ENCODE results near the gene MAP2K3. TPM values are rescaled to one million over a fixed set of nuclear protein-coding genes. Genes with fewer than 3 reads are reported as not detected.

MAP2K3 gene
- total RNA-seq = 10 to 100 TPM; 46.0 to 75.5 (median 67.1) TPM
- long read RNA-seq, donor 1, transcript MAP2K3-202 (12 exons, 2,303 nt) = major isoform, 61 of 87 reads
- long read RNA-seq, donor 1, transcript MAP2K3-205 (3 exons, 927 nt) = minor isoform, 5 of 87 reads
- long read RNA-seq, donor 1, partial matches to known transcripts = 5 of 87 reads
- long read RNA-seq, donor 1, other reads (novel, unspliced or antisense) = 13 of 87 reads
- long read RNA-seq, donor 2, transcript MAP2K3-202 (12 exons, 2,303 nt) = major isoform, 70 of 92 reads
- long read RNA-seq, donor 2, partial matches to known transcripts = 4 of 92 reads
- long read RNA-seq, donor 2, other reads (novel, unspliced or antisense) = 16 of 92 reads

GRCh38 chr17:21284319-21285163, at the start of gene MAP2K3:
MAP2K3 (plus strand) TSS chr17:21284711; CDS start chr17:21284921, 210 bp downstream.
- DNase-seq (peak; percentile 99 to 100 (median 99)), ATAC-seq (peak; percentile 68)
- intact Hi-C loops (cut with DNase I, micrococcal nuclease) = loop anchor here in 1 of 2 donors (10.0 kb wide), 1 partner anchor 170 kb away; no protein-coding TSS in a partner anchor
- TF ChIP-seq CTCF (IDR thresholded peaks at IDR 0.05) = no peak
- Histone ChIP-seq H3K36me3 (ENCODE audit: low read depth) (peaks cover 4% of the 10 kb centered on the region), H3K4me1 (ENCODE audit: low read depth) (peaks cover 35% of the 10 kb centered on the region), H3K4me3 (peak within 1 kb of the TSS; percentile 94), H3K9me3 (no peaks in the 10 kb centered on the region)

GRCh38 chr17:21235921-21236320, 48.6 kb upstream of the MAP2K3 start:
- Histone ChIP-seq H3K4me3 (no peak overlapping the region), H3K4me1 (ENCODE audit: low read depth) (no peaks in the 10 kb centered on the region), H3K36me3 (ENCODE audit: low read depth) (no peaks in the 10 kb centered on the region), H3K9me3 (no peaks in the 10 kb centered on the region)
- intact Hi-C loops (cut with DNase I, micrococcal nuclease) = no loop called here
- no peak for TF ChIP-seq CTCF (IDR thresholded peaks at IDR 0.05)
- DNase-seq = no peak
- ATAC-seq = no peak

- H3K9me3 ChIP-seq = no peaks in the 10 kb centered on the region
- DNase-seq (no peak), ATAC-seq (peak; percentile 57)
- no peak overlapping the region for H3K4me3 ChIP-seq
- no peak for TF ChIP-seq CTCF (IDR thresholded peaks at IDR 0.05)
- H3K36me3 ChIP-seq (ENCODE audit: low read depth) = no peaks in the 10 kb centered on the region
- H3K4me1 ChIP-seq (ENCODE audit: low read depth) = no peaks in the 10 kb centered on the region
- intact Hi-C loops (cut with DNase I, micrococcal nuclease) = no loop called here
Measured at GRCh38 chr17:21239680-21240368, 44.7 kb upstream of the MAP2K3 start.

GRCh38 chr17:21240369-21241055, 44.0 kb upstream of the MAP2K3 start:
- ATAC-seq = no peak

More at GRCh38 chr17:21240369-21241055, 44.0 kb upstream of the MAP2K3 start:
- intact Hi-C loops (cut with DNase I, micrococcal nuclease) = no loop called here
- Histone ChIP-seq H3K36me3 (ENCODE audit: low read depth) (no peaks in the 10 kb centered on the region), H3K9me3 (no peaks in the 10 kb centered on the region), H3K4me1 (ENCODE audit: low read depth) (no peaks in the 10 kb centered on the region), H3K4me3 (no peak overlapping the region)
- no peak for DNase-seq
- TF ChIP-seq CTCF (IDR thresholded peaks at IDR 0.05) = no peak

Data from mucosa of descending colon (tissue), 3 donors.